ENCODE results near the gene DYRK2.

The DYRK2 gene

DNA sequence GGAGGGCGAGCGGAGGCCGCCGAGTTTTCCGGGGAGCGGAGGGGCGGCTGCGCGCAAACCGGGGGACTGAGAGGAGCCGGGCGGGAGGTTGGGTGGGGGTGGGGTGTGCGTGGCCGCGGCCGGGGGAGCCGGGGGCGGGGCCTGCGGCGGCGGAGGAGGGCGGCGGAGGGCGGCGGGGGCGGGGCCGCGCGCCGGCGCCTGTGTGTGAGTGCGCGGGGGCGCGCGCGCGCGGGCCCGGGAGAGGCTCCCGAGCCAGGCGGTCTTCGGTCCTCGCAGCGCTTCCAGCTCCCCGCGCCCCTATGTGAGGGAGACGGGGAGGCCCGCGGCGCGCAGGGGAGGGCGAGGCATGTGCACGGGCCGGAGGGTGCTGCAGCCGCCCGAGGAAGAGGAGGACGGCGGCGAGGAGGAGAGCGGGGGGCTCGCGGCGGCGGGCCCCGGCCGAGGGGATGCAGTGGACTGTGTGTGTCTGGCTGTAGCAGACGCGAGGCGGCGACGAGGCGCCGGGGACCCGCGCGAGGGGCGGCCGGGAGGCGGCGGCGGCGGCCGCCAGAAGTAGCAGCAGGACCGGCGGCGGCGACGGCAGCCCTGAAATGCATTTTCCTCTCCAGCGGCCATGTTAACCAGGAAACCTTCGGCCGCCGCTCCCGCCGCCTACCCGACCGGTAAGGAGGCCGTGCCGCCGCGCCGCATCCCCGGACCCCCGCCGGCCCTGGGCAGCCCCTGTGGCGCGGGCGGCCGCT, at the start of gene DYRK2:
Gene DYRK2 (plus strand): TSS at position 225 of the 740 bp plus-strand sequence. CDS start 389 bp downstream, at position 614.
- TF ChIP-seq CEBPB (IDR thresholded peaks at IDR 0.05) (no peak), YY1 (IDR thresholded peaks at IDR 0.05; ENCODE audit: low read depth) (peak; percentile 74), ZBTB7A (IDR thresholded peaks at IDR 0.05; ENCODE audit: low read depth) (no peak), TAF1 (IDR thresholded peaks at IDR 0.05; ENCODE audit: low read depth) (peak; percentile 88), EGR1 (IDR thresholded peaks at IDR 0.05) (0 out of 2 replicates have a peak, but pooled peaks have one; percentile 6)
- TF ChIP-seq, protein P1, sequence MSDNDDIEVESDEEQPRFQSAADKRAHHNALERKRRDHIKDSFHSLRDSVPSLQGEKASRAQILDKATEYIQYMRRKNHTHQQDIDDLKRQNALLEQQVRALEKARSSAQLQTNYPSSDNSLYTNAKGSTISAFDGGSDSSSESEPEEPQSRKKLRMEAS (IDR thresholded peaks at IDR 0.05) = 0 out of 2 replicates have a peak, but pooled peaks have one; percentile 25
- TF ChIP-seq, protein P2, sequence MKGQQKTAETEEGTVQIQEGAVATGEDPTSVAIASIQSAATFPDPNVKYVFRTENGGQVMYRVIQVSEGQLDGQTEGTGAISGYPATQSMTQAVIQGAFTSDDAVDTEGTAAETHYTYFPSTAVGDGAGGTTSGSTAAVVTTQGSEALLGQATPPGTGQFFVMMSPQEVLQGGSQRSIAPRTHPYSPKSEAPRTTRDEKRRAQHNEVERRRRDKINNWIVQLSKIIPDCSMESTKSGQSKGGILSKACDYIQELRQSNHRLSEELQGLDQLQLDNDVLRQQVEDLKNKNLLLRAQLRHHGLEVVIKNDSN (IDR thresholded peaks at IDR 0.05) = no peak
- TF ChIP-seq, protein P3, sequence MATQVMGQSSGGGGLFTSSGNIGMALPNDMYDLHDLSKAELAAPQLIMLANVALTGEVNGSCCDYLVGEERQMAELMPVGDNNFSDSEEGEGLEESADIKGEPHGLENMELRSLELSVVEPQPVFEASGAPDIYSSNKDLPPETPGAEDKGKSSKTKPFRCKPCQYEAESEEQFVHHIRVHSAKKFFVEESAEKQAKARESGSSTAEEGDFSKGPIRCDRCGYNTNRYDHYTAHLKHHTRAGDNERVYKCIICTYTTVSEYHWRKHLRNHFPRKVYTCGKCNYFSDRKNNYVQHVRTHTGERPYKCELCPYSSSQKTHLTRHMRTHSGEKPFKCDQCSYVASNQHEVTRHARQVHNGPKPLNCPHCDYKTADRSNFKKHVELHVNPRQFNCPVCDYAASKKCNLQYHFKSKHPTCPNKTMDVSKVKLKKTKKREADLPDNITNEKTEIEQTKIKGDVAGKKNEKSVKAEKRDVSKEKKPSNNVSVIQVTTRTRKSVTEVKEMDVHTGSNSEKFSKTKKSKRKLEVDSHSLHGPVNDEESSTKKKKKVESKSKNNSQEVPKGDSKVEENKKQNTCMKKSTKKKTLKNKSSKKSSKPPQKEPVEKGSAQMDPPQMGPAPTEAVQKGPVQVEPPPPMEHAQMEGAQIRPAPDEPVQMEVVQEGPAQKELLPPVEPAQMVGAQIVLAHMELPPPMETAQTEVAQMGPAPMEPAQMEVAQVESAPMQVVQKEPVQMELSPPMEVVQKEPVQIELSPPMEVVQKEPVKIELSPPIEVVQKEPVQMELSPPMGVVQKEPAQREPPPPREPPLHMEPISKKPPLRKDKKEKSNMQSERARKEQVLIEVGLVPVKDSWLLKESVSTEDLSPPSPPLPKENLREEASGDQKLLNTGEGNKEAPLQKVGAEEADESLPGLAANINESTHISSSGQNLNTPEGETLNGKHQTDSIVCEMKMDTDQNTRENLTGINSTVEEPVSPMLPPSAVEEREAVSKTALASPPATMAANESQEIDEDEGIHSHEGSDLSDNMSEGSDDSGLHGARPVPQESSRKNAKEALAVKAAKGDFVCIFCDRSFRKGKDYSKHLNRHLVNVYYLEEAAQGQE (IDR thresholded peaks at IDR 0.05; ENCODE audit: low read depth) = 0 out of 2 replicates have a peak, but pooled peaks have one; percentile 6

DNA sequence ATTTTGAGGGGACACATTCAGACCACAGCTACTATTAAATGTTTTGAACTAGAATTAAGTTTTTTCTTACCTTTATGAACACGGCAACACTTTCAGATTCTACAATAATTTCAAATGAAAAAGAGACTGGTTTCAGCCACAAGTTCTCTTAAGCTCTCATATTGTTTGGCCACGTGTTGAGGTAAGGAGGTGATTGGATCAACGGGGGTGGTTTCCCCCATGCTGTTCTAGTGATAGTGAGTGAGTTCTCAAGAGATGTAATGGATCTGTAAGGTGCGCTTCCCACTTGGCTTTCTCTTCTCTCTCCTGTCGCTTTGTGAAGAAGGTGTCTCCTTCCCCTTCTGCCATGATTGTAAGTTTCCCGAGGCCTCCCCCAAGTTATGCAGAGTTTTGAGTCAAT, 48.9 kb upstream of the DYRK2 start:
- no peak for TF ChIP-seq NFIC (IDR thresholded peaks at IDR 0.05)
- TF ChIP-seq CREB1 (IDR thresholded peaks at IDR 0.05; ENCODE audit: low read depth) = no peak
- no peak for TF ChIP-seq EP300 (IDR thresholded peaks at IDR 0.05; ENCODE audit: borderline replicate concordance)

DNA sequence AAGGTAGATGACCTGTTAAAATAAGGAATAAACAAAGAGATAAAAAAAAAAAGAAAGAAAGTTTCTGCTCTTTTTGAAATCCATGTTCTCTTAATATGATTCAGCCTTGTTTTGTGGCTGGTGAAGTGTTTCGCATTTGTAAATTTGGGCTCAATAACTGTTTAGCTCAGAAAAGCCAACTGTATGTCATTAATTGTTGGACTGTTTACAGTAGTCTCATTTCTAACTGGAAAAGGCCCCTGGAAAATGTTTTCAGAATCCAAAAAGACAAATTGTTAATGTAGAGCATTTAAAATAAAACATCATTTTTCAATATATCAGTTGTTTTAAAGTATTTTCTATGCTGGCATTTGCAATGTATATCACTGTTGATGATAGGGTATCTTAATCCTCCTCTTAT, 47.4 kb upstream of the DYRK2 start:
- TF ChIP-seq TCF12 (IDR thresholded peaks at IDR 0.05; ENCODE audit: low read depth) (no peak), CREB1 (IDR thresholded peaks at IDR 0.05; ENCODE audit: low read depth) (no peak), NFIC (IDR thresholded peaks at IDR 0.05) (no peak), EP300 (IDR thresholded peaks at IDR 0.05; ENCODE audit: borderline replicate concordance) (no peak), ZBTB7A (IDR thresholded peaks at IDR 0.05; ENCODE audit: low read depth) (no peak), TEAD4 (IDR thresholded peaks at IDR 0.05) (no peak), CEBPB (IDR thresholded peaks at IDR 0.05) (no peak), FOXM1 (IDR thresholded peaks at IDR 0.05; ENCODE audit: borderline replicate concordance, low read depth) (no peak), EGR1 (IDR thresholded peaks at IDR 0.05) (no peak), YY1 (IDR thresholded peaks at IDR 0.05; ENCODE audit: low read depth) (no peak), TAF1 (IDR thresholded peaks at IDR 0.05; ENCODE audit: low read depth) (no peak), RAD21 (IDR thresholded peaks at IDR 0.05; ENCODE audit: low read depth) (no peak)
- TF ChIP-seq, protein P2 (IDR thresholded peaks at IDR 0.05) = no peak
- TF ChIP-seq, protein P1 (IDR thresholded peaks at IDR 0.05) = no peak
- TF ChIP-seq, protein P3 (IDR thresholded peaks at IDR 0.05; ENCODE audit: low read depth) = no peak

DNA sequence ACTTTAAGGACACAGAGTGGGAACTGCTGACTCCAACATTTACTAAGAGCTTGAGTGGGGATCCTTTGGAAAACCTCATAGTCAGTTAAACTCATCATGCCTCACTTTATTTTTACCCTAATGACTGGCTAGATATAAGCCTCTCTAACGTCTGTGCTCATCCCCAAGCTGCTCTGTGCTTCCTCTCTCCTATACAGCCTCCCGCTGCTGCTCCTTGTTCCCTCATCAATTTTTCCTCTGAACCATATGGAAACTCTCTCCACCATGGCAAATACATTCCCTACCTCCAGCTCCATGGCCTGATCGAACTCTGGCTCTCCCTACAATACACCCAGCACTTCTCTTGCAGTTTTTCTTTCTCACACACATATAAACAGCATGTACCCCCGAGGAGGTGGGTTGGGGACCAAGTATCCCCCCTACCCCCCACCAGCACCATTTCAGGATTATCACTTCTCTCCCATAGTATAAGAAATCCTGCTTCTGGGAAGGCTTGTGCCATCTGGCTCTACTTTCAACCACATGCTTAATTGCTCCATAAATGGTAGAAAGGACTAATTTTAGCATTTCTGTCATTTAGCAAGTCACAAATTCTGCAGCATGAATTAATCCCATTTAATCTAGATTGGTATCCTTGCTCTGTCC, 39.2 kb upstream of the DYRK2 start:
- no peak for TF ChIP-seq EP300 (IDR thresholded peaks at IDR 0.05; ENCODE audit: borderline replicate concordance)
- no peak for TF ChIP-seq CEBPB (IDR thresholded peaks at IDR 0.05)
- TF ChIP-seq FOXM1 (IDR thresholded peaks at IDR 0.05; ENCODE audit: borderline replicate concordance, low read depth) = no peak
- no peak for TF ChIP-seq NFIC (IDR thresholded peaks at IDR 0.05)
- TF ChIP-seq, protein P3 (IDR thresholded peaks at IDR 0.05; ENCODE audit: low read depth) = no peak
- no peak for TF ChIP-seq YY1 (IDR thresholded peaks at IDR 0.05; ENCODE audit: low read depth)
- no peak for TF ChIP-seq RAD21 (IDR thresholded peaks at IDR 0.05; ENCODE audit: low read depth)
- TF ChIP-seq TCF12 (IDR thresholded peaks at IDR 0.05; ENCODE audit: low read depth) = no peak
- no peak for TF ChIP-seq TEAD4 (IDR thresholded peaks at IDR 0.05)
- no peak for TF ChIP-seq TAF1 (IDR thresholded peaks at IDR 0.05; ENCODE audit: low read depth)
- TF ChIP-seq EGR1 (IDR thresholded peaks at IDR 0.05) = no peak
- TF ChIP-seq ZBTB7A (IDR thresholded peaks at IDR 0.05; ENCODE audit: low read depth) = no peak
- TF ChIP-seq, protein P1 (IDR thresholded peaks at IDR 0.05) = no peak
- TF ChIP-seq, protein P2 (IDR thresholded peaks at IDR 0.05) = no peak
- TF ChIP-seq CREB1 (IDR thresholded peaks at IDR 0.05; ENCODE audit: low read depth) = no peak

All from Ishikawa (cell line).